ENCODE data around the gene ZNF592. TPM values are rescaled to one million over a fixed set of nuclear protein-coding genes. Genes with fewer than 3 reads are reported as not detected.

The ZNF592 gene
- total RNA-seq, 1 experiment from 2014 or later: 34.6 TPM

GRCh38 chr15:84785053-84785452 is 36.7 kb downstream of the ZNF592 start:
- H3K18ac ChIP-seq (ENCODE audit: insufficient read length, low read depth, low read length): no peak overlapping the region
- H3K9me3 Mint-ChIP-seq: no peaks in the 10 kb centered on the region
- H2BK12ac ChIP-seq (ENCODE audit: insufficient read length, low read depth, low read length): no peak overlapping the region
- no peak overlapping the region for H3K14ac ChIP-seq (ENCODE audit: insufficient read depth, low read length)
- H4K20me1 ChIP-seq (ENCODE audit: control insufficient read depth, insufficient read depth, insufficient read length): no peaks in the 10 kb centered on the region
- H2BK15ac ChIP-seq (ENCODE audit: low read depth, low read length): no peak overlapping the region
- no peak overlapping the region for H4K5ac ChIP-seq (ENCODE audit: insufficient read length, low read depth, low read length)
- H3K9ac ChIP-seq (ENCODE audit: extremely low read depth, insufficient read length, low read length): no peak overlapping the region
- H3K79me2 ChIP-seq (ENCODE audit: insufficient read depth, low read length): no peaks in the 10 kb centered on the region
- no peak overlapping the region for H3K4me3 Mint-ChIP-seq
- no peak overlapping the region for H4K8ac ChIP-seq (replicated peaks; ENCODE audit: insufficient read length, low read depth, low read length)
- no CpG with 5 or more reads among the region's 5 CpGs for WGBS (ENCODE audit: extremely low coverage, insufficient read length, low lambda C conversion rate)
- no peak overlapping the region for H4K91ac ChIP-seq (ENCODE audit: insufficient read length, low read depth, low read length)
- no peaks in the 10 kb centered on the region for H3K23me2 ChIP-seq (ENCODE audit: insufficient read length, low read depth, low read length, poor library complexity, severe bottlenecking)
- no peak overlapping the region for H2BK5ac ChIP-seq (ENCODE audit: insufficient read length, low read length)
- no peak overlapping the region for H2BK120ac ChIP-seq (ENCODE audit: low read depth, low read length, poor library complexity, severe bottlenecking)
- H2AFZ ChIP-seq (ENCODE audit: low read length): no peak overlapping the region
- no peak overlapping the region for H3K23ac ChIP-seq (ENCODE audit: insufficient read length, low read depth, low read length)
- DNase-seq: no peak
- peaks cover 3% of the 10 kb centered on the region for H3K79me1 ChIP-seq (ENCODE audit: insufficient read depth, low read depth, low read length, poor library complexity, severe bottlenecking)
- no peak overlapping the region for H3K27ac ChIP-seq (ENCODE audit: insufficient read length, low read depth, low read length)
- no peak overlapping the region for H3T11ph ChIP-seq (ENCODE audit: low read length)
- H3K56ac ChIP-seq (ENCODE audit: insufficient read length, low read depth, low read length): no peak overlapping the region
- H2AK5ac ChIP-seq (ENCODE audit: insufficient read length, low read length): no peak overlapping the region
- H3K4me1 ChIP-seq (ENCODE audit: insufficient read depth, low read length): no peaks in the 10 kb centered on the region; the same call in 1 of the 2 replicates
- no peak overlapping the region for H3K4ac ChIP-seq (ENCODE audit: low read depth, low read length)
- no peak overlapping the region; a peak in 3 of 7 replicates for H3K27ac Mint-ChIP-seq
- H3K36me3 Mint-ChIP-seq (ENCODE audit: insufficient read depth in 1 of 3, low read depth in 3 of 3): peaks cover 29 to 48% (median 31%) of the 10 kb centered on the region in 3 experiments
- no peak for TF ChIP-seq CTCF (conservative IDR thresholded peaks at IDR 0.05)
- no peak overlapping the region for H2BK20ac ChIP-seq (ENCODE audit: low read depth, low read length, poor library complexity, severe bottlenecking)
- H3K4me1 Mint-ChIP-seq: peaks cover 19 to 26% of the 10 kb centered on the region in 2 experiments
- no peaks in the 10 kb centered on the region for H3K27me3 ChIP-seq (ENCODE audit: insufficient read depth, low read length)
- no peaks in the 10 kb centered on the region for H3K27me3 Mint-ChIP-seq (ENCODE audit: low read depth)
- no peak overlapping the region for H3K4me2 ChIP-seq (ENCODE audit: insufficient read depth, insufficient read length, low read length)
- no peaks in the 10 kb centered on the region for H3K9me3 ChIP-seq (ENCODE audit: control insufficient read depth, low read depth, low read length)

Data from H9 (cell line).